Gastroesophageal sphincter (tissue), 3 donors: ENCODE results near the gene TNS1.

Experiments
- EP300 ChIP-seq: sonication (generic); formaldehyde crosslinking; IDR thresholded peaks from one replicate; pipeline ENCODE4 v1.6.1; 2017; ENCODE audit warnings: antibody characterized with exemption, mild to moderate bottlenecking
- POLR2A ChIP-seq, 2 donors: fragments of 450-650 bp; IDR thresholded peaks; one replicate each; pipeline ENCODE4 v1.6.1; 2017; ENCODE audit warnings: antibody characterized with exemption in 2 of 2, mild to moderate bottlenecking in 2 of 2, moderate library complexity in 1 of 2
- POLR2AphosphoS5 ChIP-seq: sonication (generic); formaldehyde crosslinking; IDR thresholded peaks from one replicate; pipeline ENCODE4 v1.6.1; 2017; ENCODE audit warnings: antibody characterized with exemption
- TF ChIP-seq, protein P1 (sequence below), 4 experiments: fragments of 200-600 bp in 2 of 4; fragments of 450-650 bp in 2 of 4; sonication (generic) in 1 of 4; IDR thresholded peaks; one replicate each; pipeline ENCODE4 v1.5.1; 2017 to 2019; ENCODE audit warnings: antibody characterized with exemption in 4 of 4, mild to moderate bottlenecking in 2 of 4, moderate library complexity in 2 of 4

- TF ChIP-seq, protein P1, sequence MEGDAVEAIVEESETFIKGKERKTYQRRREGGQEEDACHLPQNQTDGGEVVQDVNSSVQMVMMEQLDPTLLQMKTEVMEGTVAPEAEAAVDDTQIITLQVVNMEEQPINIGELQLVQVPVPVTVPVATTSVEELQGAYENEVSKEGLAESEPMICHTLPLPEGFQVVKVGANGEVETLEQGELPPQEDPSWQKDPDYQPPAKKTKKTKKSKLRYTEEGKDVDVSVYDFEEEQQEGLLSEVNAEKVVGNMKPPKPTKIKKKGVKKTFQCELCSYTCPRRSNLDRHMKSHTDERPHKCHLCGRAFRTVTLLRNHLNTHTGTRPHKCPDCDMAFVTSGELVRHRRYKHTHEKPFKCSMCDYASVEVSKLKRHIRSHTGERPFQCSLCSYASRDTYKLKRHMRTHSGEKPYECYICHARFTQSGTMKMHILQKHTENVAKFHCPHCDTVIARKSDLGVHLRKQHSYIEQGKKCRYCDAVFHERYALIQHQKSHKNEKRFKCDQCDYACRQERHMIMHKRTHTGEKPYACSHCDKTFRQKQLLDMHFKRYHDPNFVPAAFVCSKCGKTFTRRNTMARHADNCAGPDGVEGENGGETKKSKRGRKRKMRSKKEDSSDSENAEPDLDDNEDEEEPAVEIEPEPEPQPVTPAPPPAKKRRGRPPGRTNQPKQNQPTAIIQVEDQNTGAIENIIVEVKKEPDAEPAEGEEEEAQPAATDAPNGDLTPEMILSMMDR (IDR thresholded peaks at IDR 0.05), result no peak
- TF ChIP-seq POLR2A (IDR thresholded peaks at IDR 0.05) (no peak), EP300 (no peak), POLR2AphosphoS5 (no peak)
Measured at GRCh38 chr2:218043701-218044109, 40.9 kb upstream of the TNS1 start.
